K562 (cell line): ENCODE results near the gene TDRD9. TPM values are rescaled to one million over a fixed set of nuclear protein-coding genes. Genes with fewer than 3 reads are reported as not detected.

ENCODE experiments used
- ATAC-seq: fragments of 200-7000 bp; cut with Tn5 transposase; 3 replicates; pipeline ENCODE4 v1.9.1; 2020; ENCODE audit warnings: moderate library complexity
- BruUV-seq: library from RNA; stranded (reverse); fragments of 400-500 nt; replicated peaks from 2 replicates; lab custom pipeline; 2021; lab: Mats Ljungman, UMichigan
- CTCF ChIA-PET: fragments of 300-600 bp; formaldehyde crosslinking; extraction: SDS; loops from one replicate; lab custom pipeline; 2021; ENCODE audit warnings: low intra/inter-chr PET ratio; lab: Yijun Ruan, JAX
- POLR2A ChIA-PET: fragments of 300-600, 350-650 bp; sonication (Branson Sonifier 250); formaldehyde crosslinking; extraction: SDS; loops from one replicate; lab custom pipeline; 2021; ENCODE audit warnings: antibody characterized with exemption, inconsistent platforms; lab: Yijun Ruan, JAX
- DNase-seq, 4 experiments: peaks; one replicate each; pipeline versions ENCODE4 v3.0.0 to v3.0.0-alpha.2; 2011 to 2018; ENCODE audit warnings: low spot score in 3 of 4, mixed read lengths in 3 of 4; ENCODE audit errors: extremely low read depth in 1 of 4
- FAIRE-seq: peaks from 2 replicates; lab custom pipeline; 2011; peaks lifted over from hg19 to GRCh38; lab: Jason Lieb, UNC
- H2AFZ ChIP-seq: 2 replicates; pipeline ENCODE4 v1.6.0; 2011; ENCODE audit warnings: low read depth, low read length, control low read depth, inconsistent platforms
- H3K27ac ChIP-seq: fragments of 200-600 bp; 3 replicates; pipeline ENCODE4 v1.8.0; 2011; ENCODE audit warnings: low read depth, mild to moderate bottlenecking, control low read depth, inconsistent platforms, low read length, moderate library complexity, mixed read lengths; ENCODE audit errors: extremely low read depth
- H3K27me3 ChIP-seq, 2 experiments: fragments of 300-600 bp in 1 of 2; 2 replicates in 1 of 2; 3 replicates in 1 of 2; pipeline versions ENCODE4 v1.6.0 to v1.8.0; 2011; ENCODE audit warnings: inconsistent platforms in 2 of 2, low read length in 2 of 2, mild to moderate bottlenecking in 1 of 2, mixed read lengths in 1 of 2, moderate library complexity in 1 of 2; ENCODE audit not compliant: control insufficient read depth in 2 of 2, insufficient read depth in 2 of 2
- H3K36me3 ChIP-seq: fragments of 300-600 bp; 3 replicates; pipeline ENCODE4 v1.8.0; 2011; ENCODE audit warnings: mild to moderate bottlenecking, low read length, inconsistent platforms; ENCODE audit not compliant: control insufficient read depth, insufficient read depth
- H3K4me1 ChIP-seq, 2 experiments: fragments of 200-600 bp in 1 of 2; replicated peaks in 1 of 2; 2 replicates in 1 of 2; 3 replicates in 1 of 2; pipeline versions ENCODE4 v1.5.1 to v1.8.0; 2011; ENCODE audit warnings: inconsistent platforms in 2 of 2, low read length in 2 of 2, mild to moderate bottlenecking in 1 of 2, mixed read lengths in 1 of 2, moderate library complexity in 1 of 2; ENCODE audit not compliant: control insufficient read depth in 2 of 2, insufficient read depth in 2 of 2
- H3K4me2 ChIP-seq: 2 replicates; pipeline ENCODE4 v1.6.1; 2011; ENCODE audit warnings: low read length, control low read depth, inconsistent platforms, mixed read lengths; ENCODE audit not compliant: insufficient read depth
- H3K4me3 ChIP-seq: fragments of 200-600 bp; sonication (generic), shearing (Covaris generic); 2 replicates; pipeline ENCODE4 v1.5.1; 2016; ENCODE audit warnings: control low read depth, inconsistent platforms
- H3K79me2 ChIP-seq: fragments of 200-600 bp; 3 replicates; pipeline ENCODE4 v1.8.0; 2011; ENCODE audit warnings: low read length, inconsistent platforms; ENCODE audit not compliant: control insufficient read depth, insufficient read depth
- H3K9ac ChIP-seq, 2 experiments: 2 replicates each; pipeline versions ENCODE4 v1.6.0 to v1.6.1; 2011; ENCODE audit warnings: low read depth in 2 of 2, low read length in 2 of 2, control low read depth in 1 of 2, inconsistent platforms in 1 of 2, mild to moderate bottlenecking in 1 of 2, mixed read lengths in 1 of 2; ENCODE audit not compliant: insufficient read depth in 1 of 2
- H3K9me1 ChIP-seq: one replicate; pipeline ENCODE4 v1.6.0; 2011; ENCODE audit warnings: inconsistent platforms, mild to moderate bottlenecking, low read length, moderate library complexity; ENCODE audit not compliant: control insufficient read depth, insufficient read depth
- H3K9me3 ChIP-seq: replicated peaks from 2 replicates; pipeline ENCODE4 v1.5.1; 2011; ENCODE audit warnings: low read depth, low read length, inconsistent platforms; ENCODE audit not compliant: control insufficient read depth, insufficient read depth
- H4K20me1 ChIP-seq: replicated peaks from 2 replicates; pipeline ENCODE4 v1.6.1; 2011; ENCODE audit warnings: low read length, inconsistent platforms, mixed read lengths; ENCODE audit not compliant: control insufficient read depth, insufficient read depth
- ATF3 ChIP-seq, 2 experiments: fragments of 450-650 bp in 1 of 2; sonication (generic) in 1 of 2; formaldehyde crosslinking in 1 of 2; IDR thresholded peaks in 1 of 2; conservative IDR thresholded peaks in 1 of 2; 2 replicates each; pipeline versions ENCODE4 v1.6.1 to v1.8.1; 2016 to 2023; ENCODE audit warnings: mild to moderate bottlenecking in 2 of 2, moderate library complexity in 2 of 2, inconsistent platforms in 1 of 2, missing genetic modification reagents in 1 of 2
- NFE2 ChIP-seq: IDR thresholded peaks from 2 replicates; pipeline ENCODE4 v1.6.1; 2014; ENCODE audit warnings: antibody characterized with exemption, low read depth
- WGBS: fragments of 100-300 bp; shearing (Covaris generic); methylation state at CpG from one replicate; pipeline ENCODE4 v1.1.6; 2016; ENCODE audit warnings: low coverage, mixed read lengths; ENCODE audit not compliant: insufficient coverage; ENCODE audit errors: missing lambda C conversion rate; 5-methylcytosine and 5-hydroxymethylcytosine counted together
- in situ Hi-C: fragments of 300-500 bp; cut with MboI; formaldehyde crosslinking; loops from 4 replicates; pipeline ENCODE4 v1.15.0; 2018; ENCODE audit warnings: inconsistent platforms, mixed read lengths
- intact Hi-C: fragments of 100-400 bp; cut with micrococcal nuclease; formaldehyde crosslinking; loops from 2 replicates; pipeline ENCODE4 v1.14.2; 2022
- polyA plus RNA-seq, 8 experiments: library from polyadenylated mRNA; depleted of rRNA in 4 of 8; stranded (reverse) in 5 of 8; unstranded in 3 of 8; fragments of >200 nt; fragmentation: Nextera tagmentation in 2 of 8; fragmentation: Illumina TruSeq in 1 of 8; extraction: Ambion mirVana in 2 of 8; extraction: Trizol in 1 of 8; gene quantifications; 2 replicates each; pipeline versions ENCODE4 v1.2.1 to v1.2.3, GENCODE V29; 2011 to 2014; ENCODE audit warnings: inconsistent platforms in 1 of 8, missing spikeins in 1 of 8
- total RNA-seq, 7 experiments: library from RNA; depleted of rRNA in 6 of 7; stranded (reverse); fragments of >200 nt in 6 of 7; fragmentation: Illumina TruSeq in 2 of 7; extraction: Trizol in 2 of 7; gene quantifications; 2 replicates each; pipeline versions ENCODE4 v1.2.1 to v1.2.3, GENCODE V29; 2011 to 2021; ENCODE audit warnings: low replicate concordance in 1 of 7

Gene TDRD9
- total and polyA plus RNA-seq, 9 of the 15 experiments (the other 6 are each of a cell fraction or from before 2014, with no cell fraction given): 0.04 to 0.14 (median 0.04) TPM; not detected in 5

GRCh38 chr14:103904493-103905107, 23.7 kb upstream of the TDRD9 start:
- no peak overlapping the region for H3K9ac ChIP-seq
- no peak for FAIRE-seq
- ChIA-PET POLR2A (interaction anchor here (0.6 to 0.7 kb wide), 2 partner anchors 9 to 247 kb away, joined by 3 to 4 read pairs; no protein-coding TSS in a partner anchor), CTCF (no interaction called here)
- peaks cover 0 to 9% of the 10 kb centered on the region in 2 experiments; a peak in 2 of 5 replicates for H3K4me1 ChIP-seq
- WGBS: 64% methylated on average over 2 of the region's 2 CpGs
- no TSS peak for BruUV-seq
- H3K9me1 ChIP-seq: no peaks in the 10 kb centered on the region
- DNase-seq: no peak
- no peak overlapping the region for H2AFZ ChIP-seq
- intact Hi-C loops: no loop called here
- peaks cover 3% of the 10 kb centered on the region; the same call in 1 of the 3 replicates for H3K36me3 ChIP-seq
- no peaks in the 10 kb centered on the region for H3K79me2 ChIP-seq
- no peak overlapping the region for H3K4me3 ChIP-seq
- H4K20me1 ChIP-seq: 0 out of 2 replicates have a peak, but pooled peaks cover 2% of the 10 kb centered on the region
- peaks cover 0 to 4% of the 10 kb centered on the region in 2 experiments; a peak in 1 of 5 replicates for H3K27me3 ChIP-seq
- no peak overlapping the region for H3K27ac ChIP-seq
- ATAC-seq: no peak
- in situ Hi-C loops: no loop called here
- no peaks in the 10 kb centered on the region for H3K9me3 ChIP-seq
- H3K4me2 ChIP-seq: no peak overlapping the region
- no peak for TF ChIP-seq NFE2
- TF ChIP-seq ATF3 (IDR thresholded peaks at IDR 0.05): peak; percentile 10; the same call in 1 of the 2 replicates
- no peak for TF ChIP-seq ATF3 (CRISPR knock-in tag; conservative IDR thresholded peaks at IDR 0.05)
